ENCODE results near the gene NFKB1.

NFKB1 gene

DNA sequence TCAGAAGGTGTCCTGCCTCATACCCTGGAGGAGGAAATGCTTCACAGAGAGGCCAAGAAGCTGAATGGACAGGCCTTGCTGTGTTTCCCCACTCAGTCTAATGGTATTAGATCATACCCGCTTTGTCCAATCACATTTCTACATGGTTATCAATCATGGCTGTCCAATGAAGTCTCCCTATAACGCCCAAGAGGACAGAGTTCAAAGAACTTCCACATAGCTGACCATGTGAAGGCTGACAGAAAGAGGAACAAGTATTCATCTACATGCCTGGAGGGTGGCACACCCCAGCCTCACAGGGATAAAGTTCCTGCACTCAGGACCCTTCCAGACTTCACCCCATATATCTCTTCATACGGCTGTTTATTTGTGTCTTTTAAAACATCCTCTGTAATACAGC is 136.2 kb downstream of the NFKB1 start:
- no peak for DNase-seq (ENCODE audit: low read depth)
- no peak overlapping the region for H3K4me3 ChIP-seq (ENCODE audit: low read length)
- TF ChIP-seq, protein P1, sequence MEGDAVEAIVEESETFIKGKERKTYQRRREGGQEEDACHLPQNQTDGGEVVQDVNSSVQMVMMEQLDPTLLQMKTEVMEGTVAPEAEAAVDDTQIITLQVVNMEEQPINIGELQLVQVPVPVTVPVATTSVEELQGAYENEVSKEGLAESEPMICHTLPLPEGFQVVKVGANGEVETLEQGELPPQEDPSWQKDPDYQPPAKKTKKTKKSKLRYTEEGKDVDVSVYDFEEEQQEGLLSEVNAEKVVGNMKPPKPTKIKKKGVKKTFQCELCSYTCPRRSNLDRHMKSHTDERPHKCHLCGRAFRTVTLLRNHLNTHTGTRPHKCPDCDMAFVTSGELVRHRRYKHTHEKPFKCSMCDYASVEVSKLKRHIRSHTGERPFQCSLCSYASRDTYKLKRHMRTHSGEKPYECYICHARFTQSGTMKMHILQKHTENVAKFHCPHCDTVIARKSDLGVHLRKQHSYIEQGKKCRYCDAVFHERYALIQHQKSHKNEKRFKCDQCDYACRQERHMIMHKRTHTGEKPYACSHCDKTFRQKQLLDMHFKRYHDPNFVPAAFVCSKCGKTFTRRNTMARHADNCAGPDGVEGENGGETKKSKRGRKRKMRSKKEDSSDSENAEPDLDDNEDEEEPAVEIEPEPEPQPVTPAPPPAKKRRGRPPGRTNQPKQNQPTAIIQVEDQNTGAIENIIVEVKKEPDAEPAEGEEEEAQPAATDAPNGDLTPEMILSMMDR (conservative IDR thresholded peaks at IDR 0.05; ENCODE audit: low read depth, low read length), result no peak

DNA sequence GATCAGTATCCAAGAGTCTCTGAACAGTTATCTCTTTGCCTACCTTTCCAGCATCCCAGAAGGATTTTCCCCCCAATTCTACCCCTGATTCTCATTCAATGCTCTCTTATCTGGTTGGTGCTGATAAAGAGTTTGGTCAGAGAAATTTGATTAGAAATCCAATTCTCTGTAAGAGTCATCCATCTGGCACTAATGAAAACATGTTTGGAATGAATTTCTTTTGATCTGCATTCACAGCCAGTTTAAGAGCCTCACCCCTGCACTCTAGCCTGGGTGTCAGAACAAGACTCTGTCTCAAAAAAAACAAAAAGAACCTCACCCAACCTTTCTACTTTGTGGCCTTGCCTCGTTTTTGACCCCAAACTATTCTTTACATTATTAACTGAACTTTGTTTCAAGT is 137.5 kb downstream of the NFKB1 start:
- TF ChIP-seq, protein P1 (conservative IDR thresholded peaks at IDR 0.05; ENCODE audit: low read depth, low read length), result no peak
- no peak overlapping the region for H3K4me3 ChIP-seq (ENCODE audit: low read length)
- DNase-seq (ENCODE audit: low read depth), result no peak

DNA sequence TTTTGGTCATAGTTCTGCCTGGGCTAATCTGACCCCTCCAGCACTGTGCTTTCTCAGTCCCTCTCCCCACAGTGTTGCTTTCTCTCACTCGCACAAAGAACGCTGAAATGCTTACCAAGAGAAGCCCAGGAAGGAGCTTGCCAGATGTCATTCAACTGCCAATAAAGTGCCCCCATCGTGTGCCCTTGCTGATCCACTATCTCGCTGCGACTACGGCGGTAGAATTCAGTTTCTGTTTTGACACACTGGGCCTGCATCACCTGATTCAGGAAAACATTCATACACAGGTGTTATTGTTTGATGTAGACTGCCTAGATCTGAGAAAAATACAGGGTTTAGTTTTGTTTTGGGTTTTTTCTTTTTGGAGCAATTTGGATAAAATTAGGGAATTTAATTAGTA is 138.4 kb downstream of the NFKB1 start:
- TF ChIP-seq, protein P1 (conservative IDR thresholded peaks at IDR 0.05; ENCODE audit: low read depth, low read length), result no peak
- H3K4me3 ChIP-seq (ENCODE audit: low read length), result no peak overlapping the region
- no peak for DNase-seq (ENCODE audit: low read depth)

DNA sequence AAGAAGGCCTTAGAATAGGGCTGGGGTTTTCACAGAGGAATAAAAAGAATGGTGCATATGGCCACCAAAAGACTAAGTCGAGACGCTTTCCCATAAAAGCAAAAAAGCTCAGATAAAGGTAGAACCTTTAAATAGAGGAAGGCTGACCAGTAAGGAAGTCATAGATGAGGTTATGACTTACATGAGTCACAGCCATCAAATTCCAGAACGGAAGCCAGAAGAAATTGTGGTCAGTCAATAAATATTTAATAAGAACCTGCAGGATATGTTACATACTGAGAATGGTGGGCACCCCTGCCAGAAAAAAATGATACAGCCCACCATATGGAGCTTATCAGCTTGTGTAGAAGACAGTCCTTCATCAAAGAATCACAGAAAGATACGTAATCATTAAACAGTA is 139.5 kb downstream of the NFKB1 start:
- no peak for DNase-seq (ENCODE audit: low read depth)
- TF ChIP-seq, protein P1 (conservative IDR thresholded peaks at IDR 0.05; ENCODE audit: low read depth, low read length), result no peak
- no peak overlapping the region for H3K4me3 ChIP-seq (ENCODE audit: low read length)

DNA sequence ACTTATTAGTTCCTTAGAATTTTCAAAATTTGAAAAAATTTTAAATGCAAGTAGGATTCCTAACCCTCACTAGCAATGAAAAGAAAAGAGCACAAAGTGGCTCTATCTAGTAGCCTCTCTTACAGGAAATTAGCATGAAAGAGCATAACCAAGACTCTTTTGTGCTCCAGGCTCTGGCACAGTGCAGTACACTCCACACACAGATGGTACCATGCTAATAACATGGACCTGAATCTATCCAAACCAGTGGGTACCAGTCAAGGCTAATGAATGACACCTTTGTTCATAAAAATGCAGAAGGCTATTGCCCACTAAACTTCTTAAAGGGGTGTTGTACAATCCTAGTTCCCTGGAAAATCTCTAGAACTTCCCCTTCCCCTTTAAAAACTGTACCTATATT is 140.6 kb downstream of the NFKB1 start:
- H3K4me3 ChIP-seq (ENCODE audit: low read length), result no peak overlapping the region
- no peak for DNase-seq (ENCODE audit: low read depth)
- TF ChIP-seq, protein P1 (conservative IDR thresholded peaks at IDR 0.05; ENCODE audit: low read depth, low read length), result no peak

DNA sequence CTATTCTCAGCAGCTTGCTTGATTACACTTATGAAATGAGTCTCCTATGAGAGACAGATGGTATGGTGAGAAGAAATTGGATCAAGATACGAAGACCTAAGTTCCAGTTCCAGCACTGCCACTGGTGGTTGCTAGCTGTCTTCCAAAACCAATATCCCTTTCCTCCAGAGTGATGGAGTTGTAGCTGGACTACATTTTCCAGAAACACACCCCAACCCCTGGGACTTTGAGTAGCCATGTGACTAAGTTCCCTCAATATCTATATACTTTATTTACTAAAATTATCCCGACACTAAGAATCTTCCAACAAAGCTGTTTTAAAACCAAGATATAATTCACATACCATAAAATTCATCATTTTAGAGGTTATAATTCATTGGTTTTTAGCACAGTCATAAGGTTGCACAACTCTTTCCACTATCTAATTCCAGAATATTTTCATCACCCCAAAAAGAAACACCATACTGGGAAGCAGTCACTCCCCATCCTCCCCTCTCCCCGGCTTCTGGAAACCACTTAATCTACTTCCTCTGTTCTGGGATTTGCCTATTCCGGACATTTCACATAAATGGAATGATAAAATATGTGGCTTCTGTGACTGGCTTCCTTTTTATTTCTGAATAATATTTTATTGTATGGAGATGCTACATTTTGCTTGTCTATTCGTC is 141.6 kb downstream of the NFKB1 start:
- H3K4me3 ChIP-seq (ENCODE audit: low read length), result no peak overlapping the region
- TF ChIP-seq, protein P1 (conservative IDR thresholded peaks at IDR 0.05; ENCODE audit: low read depth, low read length), result no peak
- no peak for DNase-seq (ENCODE audit: low read depth)

DNA sequence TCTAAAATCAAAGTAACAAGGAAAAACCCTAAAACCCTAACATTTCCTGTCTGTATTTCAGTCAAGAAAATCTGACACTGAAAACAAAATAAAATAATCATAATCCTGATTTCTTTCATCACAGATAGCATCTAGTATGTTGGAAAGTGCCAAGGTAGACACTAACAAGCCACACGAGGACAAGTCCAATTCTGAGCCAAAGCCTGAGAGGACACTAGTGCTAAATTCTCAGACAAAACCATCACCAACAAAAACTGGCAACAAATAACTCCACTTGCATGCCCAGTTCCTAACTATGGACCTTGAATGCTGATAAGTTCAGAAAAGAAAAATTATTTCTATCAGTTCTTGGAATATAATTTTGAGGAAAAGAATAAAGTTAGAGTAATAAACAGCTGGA is 146.0 kb downstream of the NFKB1 start:
- no peak for DNase-seq (ENCODE audit: low read depth)
- no peak overlapping the region for H3K4me3 ChIP-seq (ENCODE audit: low read length)
- TF ChIP-seq, protein P1 (conservative IDR thresholded peaks at IDR 0.05; ENCODE audit: low read depth, low read length), result no peak

Measured in retinal pigment epithelial cell (primary cell).